Hepatocyte (in vitro differentiated cells): ENCODE data around the gene FOXD4L6.
"Not testable (repeated sequence)": the region's sequence is repeated elsewhere in the genome, so short reads cannot be mapped to it uniquely, and the experiment has no call there.

Experiments
- EZH2 ChIP-seq: fragments of 200-600 bp; sonication (generic); IDR thresholded peaks from 2 replicates; pipeline ENCODE4 v1.6.1; 2016; ENCODE audit warnings: antibody characterized with exemption, mild to moderate bottlenecking, borderline replicate concordance
- TF ChIP-seq, protein P1 (sequence below): fragments of 200-600 bp; sonication (generic); IDR thresholded peaks from 2 replicates; pipeline ENCODE4 v1.5.1; 2016; ENCODE audit warnings: antibody characterized with exemption, mild to moderate bottlenecking; ENCODE audit not compliant: poor library complexity

DNA sequence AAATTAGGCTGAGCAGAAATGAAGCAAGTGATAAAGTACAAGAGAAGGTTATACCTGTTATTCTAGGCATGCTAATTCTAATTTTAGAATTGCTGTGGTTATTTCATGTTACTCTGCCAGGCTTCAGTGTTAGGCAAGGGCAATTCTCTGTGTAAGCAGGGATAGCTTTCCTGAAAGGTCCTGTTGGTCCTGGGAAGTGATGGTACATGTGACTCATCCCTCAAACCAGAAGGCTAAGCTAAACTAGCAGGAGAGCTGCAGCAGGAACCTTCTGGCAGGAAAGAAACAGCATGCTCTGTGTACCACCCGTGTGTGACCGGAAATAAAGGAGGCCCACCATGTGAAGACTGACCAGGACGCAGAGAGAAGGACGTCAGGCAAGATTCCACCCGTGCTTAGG lies 8.8 kb downstream of the FOXD4L6 start:
- TF ChIP-seq, protein P1, sequence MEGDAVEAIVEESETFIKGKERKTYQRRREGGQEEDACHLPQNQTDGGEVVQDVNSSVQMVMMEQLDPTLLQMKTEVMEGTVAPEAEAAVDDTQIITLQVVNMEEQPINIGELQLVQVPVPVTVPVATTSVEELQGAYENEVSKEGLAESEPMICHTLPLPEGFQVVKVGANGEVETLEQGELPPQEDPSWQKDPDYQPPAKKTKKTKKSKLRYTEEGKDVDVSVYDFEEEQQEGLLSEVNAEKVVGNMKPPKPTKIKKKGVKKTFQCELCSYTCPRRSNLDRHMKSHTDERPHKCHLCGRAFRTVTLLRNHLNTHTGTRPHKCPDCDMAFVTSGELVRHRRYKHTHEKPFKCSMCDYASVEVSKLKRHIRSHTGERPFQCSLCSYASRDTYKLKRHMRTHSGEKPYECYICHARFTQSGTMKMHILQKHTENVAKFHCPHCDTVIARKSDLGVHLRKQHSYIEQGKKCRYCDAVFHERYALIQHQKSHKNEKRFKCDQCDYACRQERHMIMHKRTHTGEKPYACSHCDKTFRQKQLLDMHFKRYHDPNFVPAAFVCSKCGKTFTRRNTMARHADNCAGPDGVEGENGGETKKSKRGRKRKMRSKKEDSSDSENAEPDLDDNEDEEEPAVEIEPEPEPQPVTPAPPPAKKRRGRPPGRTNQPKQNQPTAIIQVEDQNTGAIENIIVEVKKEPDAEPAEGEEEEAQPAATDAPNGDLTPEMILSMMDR: not testable (repeated sequence)
- TF ChIP-seq EZH2: not testable (repeated sequence)
